SK-N-SH treated with all-trans-retinoic acid at 6 μM for 48 hours (cell line): ENCODE data around the gene KLRK1.
"Not testable (repeated sequence)": the region's sequence is repeated elsewhere in the genome, so short reads cannot be mapped to it uniquely, and the experiment has no call there.

ENCODE experiments used
- ATAC-seq: fragments of 200-7000 bp; cut with Tn5 transposase; 3 replicates; pipeline ENCODE4 v1.9.1; 2020; ENCODE audit warnings: mild to moderate bottlenecking, moderate library complexity
- ARNTL ChIP-seq: fragments of 450-650 bp; formaldehyde crosslinking; IDR thresholded peaks from 2 replicates; pipeline ENCODE4 v1.5.0; 2020; ENCODE audit warnings: low read depth, mild to moderate bottlenecking, moderate library complexity, borderline replicate concordance
- BACH2 ChIP-seq: fragments of 250-450 bp; sonication (Bioruptor Pico); IDR thresholded peaks from 2 replicates; pipeline ENCODE4 v1.9.0; 2021; ENCODE audit warnings: mild to moderate bottlenecking, borderline replicate concordance
- CSDC2 ChIP-seq: fragments of 250-450 bp; sonication (Bioruptor Pico); IDR thresholded peaks from 2 replicates; pipeline ENCODE4 v1.5.0; 2020; ENCODE audit warnings: mild to moderate bottlenecking, moderate library complexity
- ESRRG ChIP-seq: fragments of 250-450 bp; sonication (Bioruptor Pico); IDR thresholded peaks from 2 replicates; pipeline ENCODE4 v1.6.1; 2021; ENCODE audit warnings: mild to moderate bottlenecking
- GLIS3 ChIP-seq: fragments of 250-450 bp; sonication (Bioruptor Pico); IDR thresholded peaks from 2 replicates; pipeline ENCODE4 v1.5.0; 2020; ENCODE audit warnings: mild to moderate bottlenecking, moderate library complexity
- OSR1 ChIP-seq: fragments of 250-450 bp; sonication (Bioruptor Pico); IDR thresholded peaks from 2 replicates; pipeline ENCODE4 v1.8.0; 2022; ENCODE audit warnings: moderate library complexity, mild to moderate bottlenecking, inconsistent platforms
- PPARA ChIP-seq: fragments of 250-450 bp; sonication (Bioruptor Pico); IDR thresholded peaks from 2 replicates; pipeline ENCODE4 v1.5.0; 2020; ENCODE audit warnings: mild to moderate bottlenecking, borderline replicate concordance
- RARB ChIP-seq: fragments of 250-450 bp; sonication (Bioruptor Pico); IDR thresholded peaks from 2 replicates; pipeline ENCODE4 v1.8.0; 2021; ENCODE audit warnings: mild to moderate bottlenecking, moderate library complexity
- SNAI2 ChIP-seq: fragments of 250-450 bp; sonication (Bioruptor Pico); IDR thresholded peaks from 2 replicates; pipeline ENCODE4 v1.5.0; 2020; ENCODE audit warnings: mild to moderate bottlenecking, moderate library complexity
- TCF4 ChIP-seq: fragments of 250-450 bp; sonication (Bioruptor Pico); IDR thresholded peaks from 2 replicates; pipeline ENCODE4 v1.8.0; 2021; ENCODE audit warnings: mild to moderate bottlenecking, moderate library complexity, borderline replicate concordance
- TOX ChIP-seq: fragments of 250-450 bp; sonication (Bioruptor Pico); IDR thresholded peaks from 2 replicates; pipeline ENCODE4 v1.8.0; 2021; ENCODE audit warnings: mild to moderate bottlenecking, moderate library complexity, borderline replicate concordance
- ZC3H10 ChIP-seq: fragments of 250-450 bp; sonication (Bioruptor Pico); IDR thresholded peaks from 2 replicates; pipeline ENCODE4 v1.5.1; 2021; ENCODE audit warnings: mild to moderate bottlenecking, moderate library complexity
- ZFP3 ChIP-seq: fragments of 250-450 bp; sonication (Bioruptor Pico); IDR thresholded peaks from 2 replicates; pipeline ENCODE4 v1.5.0; 2020; ENCODE audit warnings: mild to moderate bottlenecking, moderate library complexity
- ZFP30 ChIP-seq: fragments of 450-650 bp; formaldehyde crosslinking; IDR thresholded peaks from 2 replicates; pipeline ENCODE4 v1.5.0; 2022; ENCODE audit warnings: mild to moderate bottlenecking, moderate library complexity
- ZNF565 ChIP-seq: fragments of 450-650 bp; formaldehyde crosslinking; conservative IDR thresholded peaks from 2 replicates; pipeline ENCODE4 v1.5.0; 2020; ENCODE audit warnings: low read depth, mild to moderate bottlenecking, moderate library complexity
- ZNF70 ChIP-seq: fragments of 450-650 bp; formaldehyde crosslinking; IDR thresholded peaks from 2 replicates; pipeline ENCODE4 v1.5.0; 2020; ENCODE audit warnings: mild to moderate bottlenecking, moderate library complexity
- ZNF8 ChIP-seq: fragments of 450-650 bp; formaldehyde crosslinking; IDR thresholded peaks from 2 replicates; pipeline ENCODE4 v1.5.0; 2020; ENCODE audit warnings: mild to moderate bottlenecking, moderate library complexity
- TF ChIP-seq, protein P1 (sequence below): fragments of 250-450 bp; sonication (Bioruptor Pico); IDR thresholded peaks from 2 replicates; pipeline ENCODE4 v1.8.0; 2021; ENCODE audit warnings: low read depth, mild to moderate bottlenecking, moderate library complexity, borderline replicate concordance
- TF ChIP-seq, protein P2 (sequence below): fragments of 250-450 bp; sonication (Bioruptor Pico); IDR thresholded peaks from 2 replicates; pipeline ENCODE4 v1.5.0; 2020; ENCODE audit warnings: mild to moderate bottlenecking, moderate library complexity
- TF ChIP-seq, protein P3 (sequence below): fragments of 250-450 bp; sonication (Bioruptor Pico); IDR thresholded peaks from 2 replicates; pipeline ENCODE4 v1.8.0; 2020; ENCODE audit warnings: mild to moderate bottlenecking, moderate library complexity, borderline replicate concordance
- TF ChIP-seq, protein P4 (sequence below): fragments of 250-450 bp; sonication (Bioruptor Pico); IDR thresholded peaks from 2 replicates; pipeline ENCODE4 v1.5.1; 2021; ENCODE audit warnings: mild to moderate bottlenecking, moderate library complexity

Gene KLRK1

DNA sequence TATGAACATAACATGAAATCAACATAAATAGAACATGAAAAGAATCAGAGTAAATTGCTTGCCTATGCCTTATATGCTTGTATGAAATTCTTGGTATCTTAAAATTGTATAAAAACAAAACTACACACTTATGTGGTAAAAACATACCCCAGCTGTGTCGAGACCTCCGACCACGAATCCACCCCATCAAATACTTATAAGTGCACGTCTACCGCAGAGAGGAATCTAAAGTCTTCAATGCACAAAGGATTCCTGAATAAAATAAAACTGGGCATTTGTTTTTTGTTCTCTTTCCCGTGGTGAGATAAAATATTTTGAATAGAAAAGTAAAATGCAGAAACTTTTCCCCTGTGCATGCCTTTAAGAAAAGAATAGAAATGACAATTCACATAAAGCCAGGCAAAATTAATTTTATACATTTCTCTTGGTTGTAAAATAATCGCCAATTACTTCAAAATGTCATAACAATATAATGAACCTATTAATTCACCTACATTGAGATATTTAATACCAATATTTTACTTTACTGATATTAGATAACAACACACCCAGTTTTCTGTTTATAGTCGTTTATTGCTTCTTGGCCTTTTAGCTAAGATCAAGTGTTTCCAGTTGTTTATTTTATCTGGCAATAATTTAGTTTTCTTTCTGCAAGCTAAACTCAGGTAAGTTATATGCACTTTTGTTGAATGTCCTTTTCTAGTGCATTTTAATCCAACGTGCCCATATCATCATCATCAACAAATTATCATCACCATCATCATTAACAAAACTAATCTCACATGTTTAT, 1.0 kb downstream of the KLRK1 start (continued):
- TF ChIP-seq ZC3H10 (CRISPR knock-in tag) (no peak), ZNF565 (no peak), ZFP3 (no peak)

DNA sequence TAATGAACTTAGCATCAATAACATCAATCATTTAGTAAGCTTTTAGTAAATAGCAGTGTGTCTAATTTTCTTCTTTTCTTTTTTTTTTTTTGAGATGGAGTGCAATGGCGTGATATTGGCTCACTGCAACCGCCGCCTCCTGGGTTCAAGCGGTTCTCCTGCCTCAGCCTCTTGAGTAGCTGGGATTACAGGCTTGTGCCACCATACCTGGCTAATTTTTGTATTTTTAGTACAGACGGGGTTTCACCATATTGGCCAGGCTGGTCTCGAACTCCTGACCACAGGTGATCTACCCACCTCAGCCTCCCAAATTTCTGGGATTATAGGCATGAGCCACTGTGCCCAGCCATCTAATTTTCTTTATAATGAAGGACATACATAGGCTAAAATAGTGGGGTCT, 2.3 kb downstream of the KLRK1 start:
- ATAC-seq, result not testable (repeated sequence)

DNA sequence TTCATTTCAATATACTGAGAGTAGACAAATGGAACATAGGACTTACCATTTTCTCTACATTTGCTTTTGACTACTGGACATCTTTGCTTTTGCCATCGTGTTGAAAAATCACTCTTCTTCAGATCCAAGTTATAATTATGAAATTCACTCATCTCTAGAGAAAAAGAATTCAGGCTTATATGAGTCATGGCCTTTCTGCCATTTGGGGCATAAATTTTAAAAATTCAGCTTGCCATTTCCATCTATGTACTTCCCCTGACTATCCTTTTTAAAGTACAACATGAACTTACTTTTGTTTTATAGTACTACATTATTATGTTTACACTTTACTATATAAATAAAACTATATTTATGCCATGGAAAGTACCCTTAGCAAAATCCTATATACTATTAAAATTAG, 3.0 kb downstream of the KLRK1 start:
- TF ChIP-seq ARNTL (CRISPR knock-in tag) (no peak), ZNF565 (no peak), BACH2 (CRISPR knock-in tag) (no peak), ZNF8 (CRISPR knock-in tag) (no peak), CSDC2 (CRISPR knock-in tag) (no peak), OSR1 (no peak), ZFP30 (CRISPR knock-in tag) (no peak)
- TF ChIP-seq, protein P1, sequence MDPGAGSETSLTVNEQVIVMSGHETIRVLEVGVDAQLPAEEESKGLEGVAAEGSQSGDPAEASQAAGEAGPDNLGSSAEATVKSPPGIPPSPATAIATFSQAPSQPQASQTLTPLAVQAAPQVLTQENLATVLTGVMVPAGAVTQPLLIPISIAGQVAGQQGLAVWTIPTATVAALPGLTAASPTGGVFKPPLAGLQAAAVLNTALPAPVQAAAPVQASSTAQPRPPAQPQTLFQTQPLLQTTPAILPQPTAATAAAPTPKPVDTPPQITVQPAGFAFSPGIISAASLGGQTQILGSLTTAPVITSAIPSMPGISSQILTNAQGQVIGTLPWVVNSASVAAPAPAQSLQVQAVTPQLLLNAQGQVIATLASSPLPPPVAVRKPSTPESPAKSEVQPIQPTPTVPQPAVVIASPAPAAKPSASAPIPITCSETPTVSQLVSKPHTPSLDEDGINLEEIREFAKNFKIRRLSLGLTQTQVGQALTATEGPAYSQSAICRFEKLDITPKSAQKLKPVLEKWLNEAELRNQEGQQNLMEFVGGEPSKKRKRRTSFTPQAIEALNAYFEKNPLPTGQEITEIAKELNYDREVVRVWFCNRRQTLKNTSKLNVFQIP, result no peak
- TF ChIP-seq, protein P2, sequence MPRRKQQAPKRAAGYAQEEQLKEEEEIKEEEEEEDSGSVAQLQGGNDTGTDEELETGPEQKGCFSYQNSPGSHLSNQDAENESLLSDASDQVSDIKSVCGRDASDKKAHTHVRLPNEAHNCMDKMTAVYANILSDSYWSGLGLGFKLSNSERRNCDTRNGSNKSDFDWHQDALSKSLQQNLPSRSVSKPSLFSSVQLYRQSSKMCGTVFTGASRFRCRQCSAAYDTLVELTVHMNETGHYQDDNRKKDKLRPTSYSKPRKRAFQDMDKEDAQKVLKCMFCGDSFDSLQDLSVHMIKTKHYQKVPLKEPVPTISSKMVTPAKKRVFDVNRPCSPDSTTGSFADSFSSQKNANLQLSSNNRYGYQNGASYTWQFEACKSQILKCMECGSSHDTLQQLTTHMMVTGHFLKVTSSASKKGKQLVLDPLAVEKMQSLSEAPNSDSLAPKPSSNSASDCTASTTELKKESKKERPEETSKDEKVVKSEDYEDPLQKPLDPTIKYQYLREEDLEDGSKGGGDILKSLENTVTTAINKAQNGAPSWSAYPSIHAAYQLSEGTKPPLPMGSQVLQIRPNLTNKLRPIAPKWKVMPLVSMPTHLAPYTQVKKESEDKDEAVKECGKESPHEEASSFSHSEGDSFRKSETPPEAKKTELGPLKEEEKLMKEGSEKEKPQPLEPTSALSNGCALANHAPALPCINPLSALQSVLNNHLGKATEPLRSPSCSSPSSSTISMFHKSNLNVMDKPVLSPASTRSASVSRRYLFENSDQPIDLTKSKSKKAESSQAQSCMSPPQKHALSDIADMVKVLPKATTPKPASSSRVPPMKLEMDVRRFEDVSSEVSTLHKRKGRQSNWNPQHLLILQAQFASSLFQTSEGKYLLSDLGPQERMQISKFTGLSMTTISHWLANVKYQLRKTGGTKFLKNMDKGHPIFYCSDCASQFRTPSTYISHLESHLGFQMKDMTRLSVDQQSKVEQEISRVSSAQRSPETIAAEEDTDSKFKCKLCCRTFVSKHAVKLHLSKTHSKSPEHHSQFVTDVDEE, result no peak
- ATAC-seq, result no peak

DNA sequence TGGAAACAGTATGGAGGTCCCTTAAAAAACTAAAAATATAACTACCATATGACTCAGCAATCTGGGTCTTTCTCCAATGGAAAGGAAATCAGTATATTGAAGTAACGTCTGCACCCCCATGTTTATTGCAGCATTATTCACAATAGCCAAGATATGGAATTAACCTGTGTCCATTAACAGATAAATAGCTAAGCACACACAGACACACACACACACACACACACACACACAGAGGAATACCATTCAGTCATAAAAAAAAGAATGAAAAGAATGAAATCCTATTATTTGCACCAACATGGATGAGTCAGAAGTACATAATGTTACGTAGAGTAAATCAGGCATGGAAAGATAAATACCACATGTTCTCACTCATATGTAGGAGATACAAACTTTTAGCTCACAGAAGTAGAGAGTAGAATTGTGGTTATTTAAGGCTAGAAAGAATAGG, 4.7 kb downstream of the KLRK1 start:
- ATAC-seq, result no peak
- no peak for TF ChIP-seq GLIS3 (CRISPR knock-in tag)
- TF ChIP-seq, protein P3, sequence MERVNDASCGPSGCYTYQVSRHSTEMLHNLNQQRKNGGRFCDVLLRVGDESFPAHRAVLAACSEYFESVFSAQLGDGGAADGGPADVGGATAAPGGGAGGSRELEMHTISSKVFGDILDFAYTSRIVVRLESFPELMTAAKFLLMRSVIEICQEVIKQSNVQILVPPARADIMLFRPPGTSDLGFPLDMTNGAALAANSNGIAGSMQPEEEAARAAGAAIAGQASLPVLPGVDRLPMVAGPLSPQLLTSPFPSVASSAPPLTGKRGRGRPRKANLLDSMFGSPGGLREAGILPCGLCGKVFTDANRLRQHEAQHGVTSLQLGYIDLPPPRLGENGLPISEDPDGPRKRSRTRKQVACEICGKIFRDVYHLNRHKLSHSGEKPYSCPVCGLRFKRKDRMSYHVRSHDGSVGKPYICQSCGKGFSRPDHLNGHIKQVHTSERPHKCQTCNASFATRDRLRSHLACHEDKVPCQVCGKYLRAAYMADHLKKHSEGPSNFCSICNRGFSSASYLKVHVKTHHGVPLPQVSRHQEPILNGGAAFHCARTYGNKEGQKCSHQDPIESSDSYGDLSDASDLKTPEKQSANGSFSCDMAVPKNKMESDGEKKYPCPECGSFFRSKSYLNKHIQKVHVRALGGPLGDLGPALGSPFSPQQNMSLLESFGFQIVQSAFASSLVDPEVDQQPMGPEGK (CRISPR knock-in tag), result no peak
- TF ChIP-seq ZNF565, result no peak
- TF ChIP-seq, protein P4, sequence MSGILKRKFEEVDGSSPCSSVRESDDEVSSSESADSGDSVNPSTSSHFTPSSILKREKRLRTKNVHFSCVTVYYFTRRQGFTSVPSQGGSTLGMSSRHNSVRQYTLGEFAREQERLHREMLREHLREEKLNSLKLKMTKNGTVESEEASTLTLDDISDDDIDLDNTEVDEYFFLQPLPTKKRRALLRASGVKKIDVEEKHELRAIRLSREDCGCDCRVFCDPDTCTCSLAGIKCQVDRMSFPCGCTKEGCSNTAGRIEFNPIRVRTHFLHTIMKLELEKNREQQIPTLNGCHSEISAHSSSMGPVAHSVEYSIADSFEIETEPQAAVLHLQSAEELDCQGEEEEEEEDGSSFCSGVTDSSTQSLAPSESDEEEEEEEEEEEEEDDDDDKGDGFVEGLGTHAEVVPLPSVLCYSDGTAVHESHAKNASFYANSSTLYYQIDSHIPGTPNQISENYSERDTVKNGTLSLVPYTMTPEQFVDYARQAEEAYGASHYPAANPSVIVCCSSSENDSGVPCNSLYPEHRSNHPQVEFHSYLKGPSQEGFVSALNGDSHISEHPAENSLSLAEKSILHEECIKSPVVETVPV (CRISPR knock-in tag), result no peak
- no peak for TF ChIP-seq ARNTL (CRISPR knock-in tag)
- no peak for TF ChIP-seq ZC3H10 (CRISPR knock-in tag)
- TF ChIP-seq TOX (CRISPR knock-in tag), result no peak
- no peak for TF ChIP-seq RARB (CRISPR knock-in tag)
- TF ChIP-seq PPARA (CRISPR knock-in tag), result no peak
- no peak for TF ChIP-seq ESRRG (CRISPR knock-in tag)
- TF ChIP-seq SNAI2 (CRISPR knock-in tag), result no peak
- TF ChIP-seq, protein P1, result no peak
- TF ChIP-seq TCF4 (CRISPR knock-in tag), result no peak
- TF ChIP-seq ZNF70 (CRISPR knock-in tag), result no peak
- no peak for TF ChIP-seq ZNF8 (CRISPR knock-in tag)
- TF ChIP-seq BACH2 (CRISPR knock-in tag), result no peak
